Smooth muscle cell of the brain vasculature (primary cell): Measurements from ENCODE around the gene CDC14B.
"Not testable (repeated sequence)": the region's sequence is repeated elsewhere in the genome, so short reads cannot be mapped to it uniquely, and the experiment has no call there.

Experiments used
- DNase-seq: peaks from one replicate; pipeline ENCODE4 v3.0.0-alpha.2; 2012; ENCODE audit warnings: low read depth, low spot score

The CDC14B gene

DNA sequence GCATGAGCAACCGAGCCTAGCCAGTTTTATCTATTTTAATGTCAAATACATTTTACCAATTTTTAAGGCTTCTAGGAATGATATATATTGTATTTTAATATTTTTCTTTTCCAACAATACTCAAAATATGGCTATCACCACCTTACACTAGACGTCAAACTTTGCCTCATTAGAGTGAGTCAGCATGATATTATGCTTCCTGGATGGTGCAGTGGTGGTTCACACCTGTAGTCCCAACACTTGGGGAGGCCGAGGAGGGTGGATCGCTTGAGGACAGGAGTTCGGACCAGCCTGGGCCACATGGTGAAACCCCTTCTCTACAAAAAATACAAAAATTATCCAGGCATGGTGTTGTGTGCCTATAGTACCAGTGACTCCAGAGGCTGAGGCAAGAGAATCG, 7.3 kb upstream of the CDC14B start:
- no peak for DNase-seq

DNA sequence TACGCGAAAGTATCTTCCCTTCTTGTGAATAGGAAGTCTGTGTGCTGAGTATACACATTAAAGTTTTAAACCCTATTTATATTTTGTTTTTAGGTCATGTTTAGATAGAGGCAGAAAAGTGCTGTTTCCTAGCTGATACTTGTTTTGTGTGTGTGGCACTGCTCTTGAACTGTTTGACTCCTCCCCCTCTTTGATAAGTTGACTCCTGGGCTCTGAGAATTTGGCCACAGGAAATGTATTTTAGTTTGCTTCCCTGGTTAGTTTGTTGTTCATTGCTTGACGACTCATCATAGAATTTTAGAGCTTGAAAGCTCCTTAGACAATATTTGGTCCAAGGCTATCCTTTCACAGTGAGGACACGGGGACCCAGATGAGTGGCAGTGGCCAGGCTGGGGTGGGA, 2.0 kb upstream of the CDC14B start:
- no peak for DNase-seq

DNA sequence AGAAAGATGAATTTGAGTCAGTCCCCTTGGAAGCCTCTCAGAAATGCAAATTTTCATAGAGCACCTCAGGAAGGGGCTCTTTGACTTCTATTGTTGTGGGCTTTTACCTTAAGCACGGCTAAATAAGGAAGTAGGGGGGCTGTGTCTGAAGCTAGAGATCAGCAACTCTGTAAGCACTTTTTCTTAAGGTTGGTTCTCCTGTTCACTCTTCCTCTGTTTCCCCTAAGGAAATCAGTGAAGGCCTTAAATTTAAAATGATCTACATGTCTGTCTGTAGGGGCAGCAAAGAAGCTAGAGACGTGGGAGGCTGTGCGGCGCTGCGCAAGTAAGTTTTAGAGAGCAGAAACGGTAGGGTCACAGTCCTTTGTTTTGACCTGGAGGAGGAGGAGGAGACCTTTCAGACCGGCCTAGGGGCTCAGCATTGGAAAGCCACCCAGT, 1.2 kb upstream of the CDC14B start:
- DNase-seq, result no peak

- DNase-seq, result no peak
Observed at GRCh38 chr9:96620181-96620514, 505 bp upstream of the CDC14B start.

DNA sequence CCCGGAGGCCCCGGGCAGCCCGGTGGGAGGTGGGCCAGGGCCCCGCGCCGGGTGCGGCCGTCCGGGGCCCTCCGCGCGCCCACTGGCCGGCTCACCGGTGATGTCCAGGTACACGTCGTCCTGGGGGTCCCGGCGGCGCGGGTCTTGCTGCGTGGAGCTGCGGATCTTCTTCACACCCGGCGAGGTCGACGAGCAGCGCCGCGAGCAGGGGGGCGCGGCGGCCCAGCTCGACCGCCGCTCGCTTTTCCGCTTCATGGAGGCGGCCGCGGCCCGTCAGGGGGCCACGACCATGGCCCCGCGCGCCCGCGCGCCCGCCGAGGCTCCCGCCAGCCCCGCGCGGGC, 548 bp downstream of the CDC14B start:
- no peak for DNase-seq

DNA sequence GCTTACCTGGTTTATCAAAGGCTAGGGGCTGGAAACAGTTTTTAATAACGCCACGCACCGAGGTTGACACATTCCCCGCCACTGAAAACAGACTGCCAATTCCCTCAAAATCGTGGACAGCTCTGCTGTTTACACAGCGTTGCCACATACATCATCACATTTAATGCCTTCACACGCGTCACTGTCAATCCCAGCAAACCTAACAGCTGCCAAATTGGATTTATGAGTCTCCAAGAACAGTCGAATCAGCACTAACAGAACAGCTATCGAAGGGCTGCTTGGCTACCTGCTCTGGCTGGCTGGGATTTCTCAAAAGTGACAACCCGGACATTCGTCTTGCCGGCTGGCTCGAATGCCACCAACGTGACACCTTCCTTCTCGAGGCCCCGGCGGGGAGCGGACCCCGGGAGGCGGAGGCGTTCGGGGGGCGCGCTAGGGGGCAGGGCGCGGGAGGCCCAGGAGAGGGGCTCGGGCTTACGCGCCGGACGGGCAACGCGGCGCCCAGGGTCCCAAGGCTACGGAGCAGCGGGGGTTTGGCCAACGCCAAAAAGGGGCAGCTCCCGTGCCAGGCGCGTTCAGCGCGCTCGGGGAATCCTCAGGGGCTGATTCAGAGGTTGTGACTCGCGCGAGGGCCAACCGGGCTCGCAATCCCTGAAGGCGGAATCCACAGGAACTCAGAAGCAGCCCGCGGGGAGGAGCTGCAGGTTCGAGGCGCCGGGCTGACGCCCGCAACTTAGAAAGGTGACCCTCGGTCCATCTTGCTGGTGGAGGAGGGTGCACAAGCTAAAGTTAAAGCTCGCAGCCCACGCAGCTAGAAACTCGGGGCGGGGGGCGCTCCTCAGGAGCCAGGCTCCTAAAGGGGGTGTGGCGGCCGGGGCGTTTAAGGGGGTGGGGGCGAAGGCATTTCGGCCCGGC, 1.2 kb downstream of the CDC14B start:
- no peak for DNase-seq

- no peak for DNase-seq
Observed at GRCh38 chr9:96617439-96618185, 2.0 kb downstream of the CDC14B start.

GRCh38 chr9:96616817-96617438, 2.7 kb downstream of the CDC14B start:
- no peak for DNase-seq

GRCh38 chr9:96615411-96615810, 4.2 kb downstream of the CDC14B start:
- no peak for DNase-seq

GRCh38 chr9:96614664-96615063, 5.0 kb downstream of the CDC14B start:
- not testable (repeated sequence) for DNase-seq

- no peak for DNase-seq
Observed at GRCh38 chr9:96612966-96613589, 6.6 kb downstream of the CDC14B start.

DNA sequence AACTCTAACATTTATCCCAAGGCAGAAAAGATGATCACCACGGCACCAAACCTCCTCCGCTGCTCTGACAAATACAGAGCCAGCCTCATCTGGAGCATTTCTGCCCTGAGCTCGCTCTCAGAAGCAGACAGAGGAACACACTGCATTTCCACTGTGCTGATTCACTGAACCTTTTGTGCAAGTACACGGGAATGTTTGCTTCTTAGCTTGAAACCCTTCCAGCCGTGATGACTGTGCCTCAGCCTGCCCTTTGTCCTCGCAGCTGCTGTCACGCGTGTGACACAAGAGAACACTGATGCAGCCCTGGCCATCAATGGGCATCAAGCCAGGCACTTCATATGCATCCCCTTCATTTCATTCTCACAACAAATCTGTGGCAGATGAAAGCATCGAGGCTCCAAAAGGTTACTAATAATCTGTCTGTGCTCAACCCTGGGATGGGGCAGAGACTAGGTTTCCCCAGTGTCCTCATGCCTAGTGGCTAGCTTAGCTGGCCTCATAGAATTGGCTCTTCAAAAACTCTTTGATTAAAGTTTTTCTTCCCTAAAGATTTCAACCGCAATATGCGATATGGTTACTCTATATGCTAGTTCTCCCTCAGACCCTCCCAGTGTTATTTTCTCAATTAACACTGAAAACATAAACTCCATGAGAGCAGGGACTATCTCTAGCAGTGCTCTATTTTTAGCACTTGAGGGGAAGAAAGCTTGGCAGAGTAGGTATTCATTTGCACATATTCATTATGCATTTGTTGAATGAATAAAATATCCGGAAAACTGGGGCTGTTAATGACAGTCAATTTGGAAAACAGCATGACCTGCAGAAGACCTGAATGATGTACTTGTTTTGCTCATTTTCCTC, 7.3 kb downstream of the CDC14B start:
- DNase-seq, result peak; percentile 20

GRCh38 chr9:96611302-96611701, 8.3 kb downstream of the CDC14B start:
- no peak for DNase-seq

DNA sequence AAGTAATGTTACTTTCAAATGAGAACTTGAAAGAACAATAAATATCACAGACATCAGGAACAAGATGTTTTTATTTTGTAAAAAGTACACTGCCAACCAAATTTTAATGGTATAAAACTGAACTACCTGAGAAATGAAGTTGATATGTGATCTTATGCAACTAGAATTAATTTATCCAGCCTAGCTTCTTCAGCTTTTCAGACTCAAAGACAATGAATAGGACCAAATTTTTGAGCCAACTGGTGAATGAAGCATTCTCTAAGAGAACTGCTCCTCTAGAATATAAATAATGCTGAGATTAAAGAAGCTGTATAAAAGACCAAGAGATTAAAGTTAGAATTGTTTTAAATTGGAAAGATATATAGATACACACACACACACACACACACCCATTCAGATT, 9.9 kb downstream of the CDC14B start:
- DNase-seq, result no peak

GRCh38 chr9:96607971-96608370, 11.7 kb downstream of the CDC14B start:
- no peak for DNase-seq

DNA sequence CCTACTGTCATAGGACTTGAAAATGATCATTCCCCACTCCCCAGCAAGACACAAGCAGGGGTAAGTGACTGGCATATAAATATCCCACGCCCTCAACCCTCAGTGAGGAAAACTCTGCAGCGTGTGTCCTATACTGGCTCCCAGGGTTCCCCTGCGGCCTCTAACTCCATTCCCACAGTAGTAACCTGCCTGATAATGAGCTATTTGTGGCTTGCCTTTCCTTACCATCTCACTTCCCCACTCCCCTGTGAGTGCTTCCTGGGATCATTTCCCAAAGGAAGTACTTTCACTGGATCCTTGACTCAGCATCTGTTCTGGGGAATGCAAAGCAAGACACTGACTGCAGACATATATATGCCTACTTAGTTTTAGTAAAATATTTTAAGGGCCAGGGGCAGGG, 14.3 kb downstream of the CDC14B start:
- DNase-seq, result no peak

DNA sequence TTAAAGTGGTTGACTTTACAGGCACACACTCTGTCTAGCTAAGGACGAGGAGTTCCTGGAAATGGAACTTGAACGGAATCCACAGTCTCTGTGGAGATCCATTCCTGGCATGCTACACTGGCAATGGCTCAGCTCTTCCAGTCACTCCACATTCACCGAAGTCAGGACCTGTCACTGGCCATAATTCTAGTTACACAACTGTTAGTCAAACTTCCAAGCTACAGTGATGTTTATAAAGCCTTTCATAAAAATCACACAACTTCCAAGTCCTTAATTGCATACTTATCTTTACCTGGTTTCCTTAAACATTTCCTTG, 15.7 kb downstream of the CDC14B start:
- DNase-seq, result no peak

- no peak for DNase-seq
Observed at GRCh38 chr9:96603305-96604003, 16.2 kb downstream of the CDC14B start.

- DNase-seq, result no peak
Observed at GRCh38 chr9:96599298-96599697, 20.3 kb downstream of the CDC14B start.

DNA sequence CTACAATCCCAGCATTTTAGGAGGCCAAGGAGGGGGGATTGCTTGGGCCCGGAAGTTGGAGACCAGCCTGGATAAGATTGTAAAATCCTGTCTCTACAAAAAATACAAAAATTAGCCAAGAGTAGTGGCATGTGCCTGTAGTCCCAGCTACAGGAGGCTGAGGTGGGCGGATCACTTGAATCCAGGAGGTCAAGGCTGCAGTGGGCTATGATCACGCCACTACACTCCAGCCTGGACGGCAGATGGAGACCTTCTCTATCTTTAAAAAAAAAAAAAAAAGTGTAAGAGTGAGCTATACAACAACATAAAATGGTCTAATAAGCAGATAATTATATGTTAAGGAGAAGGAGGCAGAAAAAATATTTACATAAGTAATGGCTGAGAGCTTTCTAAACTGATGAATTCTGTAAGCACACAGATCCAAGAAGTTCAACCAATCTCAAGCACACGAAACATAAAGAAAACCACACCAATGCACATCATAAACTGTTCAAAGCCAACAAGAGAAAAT, 23.0 kb downstream of the CDC14B start:
- DNase-seq, result no peak
